ENCODE measurements around the gene PNPLA3. TPM values are rescaled to one million over a fixed set of nuclear protein-coding genes. Genes with fewer than 3 reads are reported as not detected.

Gene PNPLA3
- total and polyA plus RNA-seq, 2 of the 4 experiments (the other 2 are of a cell fraction): 3.6 to 7.5 TPM

GRCh38 chr22:43885319-43885671, 38.3 kb upstream of the PNPLA3 start:
- TF ChIP-seq SMC3 (IDR thresholded peaks at IDR 0.05; ENCODE audit: low read depth, low read length): no peak
- TF ChIP-seq MAZ (IDR thresholded peaks at IDR 0.05; ENCODE audit: borderline replicate concordance, low read depth, low read length): no peak
- TF ChIP-seq CTCF (conservative IDR thresholded peaks at IDR 0.05; ENCODE audit: low read depth, low read length): no peak
- no peak for TF ChIP-seq FOS (IDR thresholded peaks at IDR 0.05; ENCODE audit: low read depth, low read length)
- no peak for TF ChIP-seq NFE2L2 (IDR thresholded peaks at IDR 0.05; ENCODE audit: low read depth, low read length)
- Histone ChIP-seq H2BK20ac (ENCODE audit: low read depth, low read length) (no peak overlapping the region), H3K56ac (ENCODE audit: extremely low read depth, insufficient read depth, low read length) (no peak overlapping the region), H3K36me3 (ENCODE audit: control insufficient read depth, insufficient read depth, low read length) (no peaks in the 10 kb centered on the region), H4K20me1 (ENCODE audit: insufficient read depth, low read length) (no peaks in the 10 kb centered on the region), H4K5ac (ENCODE audit: low read depth, low read length) (no peak overlapping the region), H3K4me1 (ENCODE audit: control insufficient read depth, insufficient read depth, low read length) (no peaks in the 10 kb centered on the region), H3K9ac (ENCODE audit: low read depth, low read length) (no peak overlapping the region), H3K4ac (ENCODE audit: low read depth, low read length) (no peak overlapping the region), H3K4me3 (ENCODE audit: insufficient read depth, low read depth, low read length) (no peak overlapping the region), H3K18ac (ENCODE audit: low read depth, low read length) (no peak overlapping the region), H2AK9ac (replicated peaks; ENCODE audit: low read depth, low read length, poor library complexity) (no peak overlapping the region), H3K27me3 (ENCODE audit: control insufficient read depth, insufficient read depth, low read length) (peaks cover 9% of the 10 kb centered on the region), H3K9me1 (ENCODE audit: insufficient read depth, low read length) (no peaks in the 10 kb centered on the region), H3K4me2 (ENCODE audit: low read depth, low read length) (no peak overlapping the region), H3K79me1 (ENCODE audit: low read depth in 1 of 2, low read length in 2 of 2) (no peaks in the 10 kb centered on the region), H3K23ac (ENCODE audit: low read depth, low read length) (no peak overlapping the region), H2BK5ac (ENCODE audit: low read depth, low read length, poor library complexity, severe bottlenecking) (no peak overlapping the region), H3K27ac (ENCODE audit: insufficient read depth, low read length) (no peak overlapping the region), H2BK15ac (ENCODE audit: low read depth, low read length) (no peak overlapping the region), H2BK120ac (ENCODE audit: low read depth, low read length) (no peak overlapping the region), H2AK5ac (ENCODE audit: low read depth, low read length) (peak overlapping the region; percentile 8; the same call in 1 of the 2 replicates), H3K9me3 (ENCODE audit: control insufficient read depth, insufficient read depth, low read length) (no peaks in the 10 kb centered on the region; the same call in 1 of the 2 replicates), H4K91ac (ENCODE audit: insufficient read depth, low read depth, low read length) (no peak overlapping the region), H4K8ac (ENCODE audit: low read depth in 2 of 2, low read length in 2 of 2) (no peak overlapping the region), H3K14ac (replicated peaks; ENCODE audit: low read depth, low read length) (no peak overlapping the region), H2AFZ (replicated peaks; ENCODE audit: low read length, poor library complexity) (no peak overlapping the region)
- ATAC-seq (ENCODE audit: low read depth) (no peak), DNase-seq (no peak)
- in situ Hi-C loops (cut with MboI; ENCODE audit: low sequenced_read_pairs): no loop called here
- POLR2A ChIA-PET (ENCODE audit: unreplicated experiment): no interaction called here
- BruUV-seq (replicated peaks): no TSS peak
- intact Hi-C loops (cut with micrococcal nuclease): loop anchor here (1.0 kb wide), 1 partner anchor 497 kb away; no protein-coding TSS in a partner anchor
- 82% methylated on average over 3 of the region's 7 CpGs; no CpG with 5 or more reads in 1 of the 2 experiments for WGBS, 2 experiments (ENCODE audit: extremely low coverage in 2 of 2, insufficient read length in 1 of 2)
- dilution Hi-C loops (cut with HindIII; ENCODE audit: low sequenced_read_pairs, unreplicated experiment): no loop called here
- CTCF ChIA-PET: interaction anchor here (0.5 to 1.4 kb wide), 8 partner anchors 9 to 491 kb away, joined by 3 to 7 read pairs (median 4); no protein-coding TSS in a partner anchor
